ENCODE data around the gene KCTD16. TPM values are rescaled to one million over a fixed set of nuclear protein-coding genes. Genes with fewer than 3 reads are reported as not detected.
A peak's percentile ranks its signal among the peaks of the same experiment; 100 is the strongest.

The KCTD16 gene
- total RNA-seq, 4 donors from 2014 or later = 0.03 TPM; not detected in 3

DNA sequence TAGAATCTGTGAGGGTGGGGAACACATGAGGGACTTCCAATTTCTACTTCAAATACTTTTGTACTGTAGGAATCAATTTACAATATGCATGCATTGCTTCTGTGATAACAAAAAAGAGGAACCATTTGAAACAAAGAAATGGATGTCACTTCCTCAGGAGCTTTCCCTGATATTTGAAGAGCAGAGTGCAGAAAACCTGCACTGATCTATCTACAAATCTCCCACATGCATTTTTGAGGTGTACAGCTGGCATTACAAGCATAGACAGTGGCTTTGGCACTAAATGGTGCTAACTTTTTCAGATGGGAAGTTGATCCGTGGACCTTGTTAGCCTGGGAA, 27.9 kb upstream of the KCTD16 start:
- Histone ChIP-seq H3K36me3 (no peaks in the 10 kb centered on the region), H3K27me3 (no peaks in the 10 kb centered on the region), H3K4me3 (no peak overlapping the region), H3K4me1 (no peaks in the 10 kb centered on the region), H3K9me3 (no peaks in the 10 kb centered on the region), H3K27ac (no peak overlapping the region)
- no peak for DNase-seq (ENCODE audit: low spot score in 2 of 2)
- 29% methylated on average over 1 of the region's 1 CpG for WGBS
- TF ChIP-seq POLR2AphosphoS5 (IDR thresholded peaks at IDR 0.05) (no peak), POLR2A (IDR thresholded peaks at IDR 0.05) (no peak), EP300 (IDR thresholded peaks at IDR 0.05) (no peak)
- TF ChIP-seq, protein P1, sequence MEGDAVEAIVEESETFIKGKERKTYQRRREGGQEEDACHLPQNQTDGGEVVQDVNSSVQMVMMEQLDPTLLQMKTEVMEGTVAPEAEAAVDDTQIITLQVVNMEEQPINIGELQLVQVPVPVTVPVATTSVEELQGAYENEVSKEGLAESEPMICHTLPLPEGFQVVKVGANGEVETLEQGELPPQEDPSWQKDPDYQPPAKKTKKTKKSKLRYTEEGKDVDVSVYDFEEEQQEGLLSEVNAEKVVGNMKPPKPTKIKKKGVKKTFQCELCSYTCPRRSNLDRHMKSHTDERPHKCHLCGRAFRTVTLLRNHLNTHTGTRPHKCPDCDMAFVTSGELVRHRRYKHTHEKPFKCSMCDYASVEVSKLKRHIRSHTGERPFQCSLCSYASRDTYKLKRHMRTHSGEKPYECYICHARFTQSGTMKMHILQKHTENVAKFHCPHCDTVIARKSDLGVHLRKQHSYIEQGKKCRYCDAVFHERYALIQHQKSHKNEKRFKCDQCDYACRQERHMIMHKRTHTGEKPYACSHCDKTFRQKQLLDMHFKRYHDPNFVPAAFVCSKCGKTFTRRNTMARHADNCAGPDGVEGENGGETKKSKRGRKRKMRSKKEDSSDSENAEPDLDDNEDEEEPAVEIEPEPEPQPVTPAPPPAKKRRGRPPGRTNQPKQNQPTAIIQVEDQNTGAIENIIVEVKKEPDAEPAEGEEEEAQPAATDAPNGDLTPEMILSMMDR (IDR thresholded peaks at IDR 0.05) = no peak

DNA sequence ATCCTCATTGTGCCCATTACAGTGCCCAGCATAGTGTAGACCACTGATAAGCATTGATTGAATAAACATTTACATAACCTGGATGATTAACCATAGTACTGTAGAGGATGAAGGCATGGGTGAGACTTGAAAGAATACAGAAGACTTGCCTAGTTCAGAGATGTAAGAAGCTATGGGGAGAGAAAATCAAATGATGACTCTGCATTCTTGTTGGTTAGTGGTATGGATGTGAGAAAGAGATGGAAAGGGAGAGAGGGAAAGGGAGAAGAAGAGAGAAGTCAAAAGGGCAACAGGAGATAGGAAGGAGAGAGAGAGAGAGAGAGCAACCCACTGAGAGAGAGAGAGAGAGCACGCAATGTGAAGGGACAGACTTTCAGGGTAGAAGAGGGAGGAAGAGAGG, 27.0 kb upstream of the KCTD16 start:
- TF ChIP-seq POLR2A (IDR thresholded peaks at IDR 0.05) (no peak), EP300 (IDR thresholded peaks at IDR 0.05) (no peak), POLR2AphosphoS5 (IDR thresholded peaks at IDR 0.05) (no peak)
- TF ChIP-seq, protein P1 (IDR thresholded peaks at IDR 0.05) = no peak
- no peak overlapping the region for H3K27ac ChIP-seq

DNA sequence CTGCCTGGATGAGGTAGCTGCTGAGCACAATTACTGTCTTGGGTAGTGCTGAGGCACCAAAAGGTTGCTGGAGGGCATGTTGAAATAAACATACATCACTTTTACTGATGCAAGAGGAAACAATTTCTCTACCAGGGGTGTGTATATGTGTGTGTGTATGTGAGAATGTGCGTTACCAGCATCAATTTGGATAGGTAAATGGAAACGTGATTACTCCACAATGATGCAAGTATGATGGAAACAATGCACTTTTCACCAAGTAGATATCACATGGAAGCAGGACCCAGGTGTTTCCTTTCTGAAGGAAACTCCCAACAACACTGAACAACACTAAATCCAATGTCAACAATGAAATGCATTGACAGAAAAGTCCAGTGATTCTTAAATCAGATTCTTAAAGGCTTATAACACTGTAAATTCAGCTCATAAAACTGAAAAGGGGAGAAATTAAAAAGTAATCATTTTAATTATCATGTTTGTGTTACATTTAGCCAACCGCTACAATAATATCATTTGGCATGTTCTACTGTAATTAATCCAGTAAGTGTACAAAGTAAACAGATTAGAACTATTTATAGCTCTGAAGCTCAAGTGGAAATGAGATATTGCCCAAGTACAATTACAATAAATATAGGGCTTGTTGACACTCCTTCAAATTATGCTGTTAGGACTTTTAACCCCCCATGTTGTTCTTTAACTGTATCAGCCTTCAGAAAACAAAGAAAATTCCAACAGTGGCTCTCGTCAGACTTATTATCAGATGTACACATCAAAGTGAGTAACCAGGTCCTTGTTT, 25.5 kb upstream of the KCTD16 start:
- no peak for DNase-seq (ENCODE audit: low spot score in 2 of 2)
- Histone ChIP-seq H3K27ac (no peak overlapping the region), H3K27me3 (no peaks in the 10 kb centered on the region), H3K4me3 (no peak overlapping the region), H3K36me3 (no peaks in the 10 kb centered on the region), H3K9me3 (no peaks in the 10 kb centered on the region), H3K4me1 (no peaks in the 10 kb centered on the region)
- TF ChIP-seq POLR2AphosphoS5 (IDR thresholded peaks at IDR 0.05) (peak in 1 of 3 donors; percentile 16), POLR2A (IDR thresholded peaks at IDR 0.05) (no peak)
- 55% methylated on average over 4 of the region's 4 CpGs for WGBS

More for the DNA sequence above, 27.0 kb upstream of the KCTD16 start:
- Histone ChIP-seq H3K36me3 (no peaks in the 10 kb centered on the region), H3K4me1 (no peaks in the 10 kb centered on the region), H3K27me3 (no peaks in the 10 kb centered on the region), H3K4me3 (no peak overlapping the region), H3K9me3 (no peaks in the 10 kb centered on the region)
- DNase-seq (ENCODE audit: low spot score in 2 of 2) = no peak
- WGBS = 94% methylated on average over 1 of the region's 1 CpG

DNA sequence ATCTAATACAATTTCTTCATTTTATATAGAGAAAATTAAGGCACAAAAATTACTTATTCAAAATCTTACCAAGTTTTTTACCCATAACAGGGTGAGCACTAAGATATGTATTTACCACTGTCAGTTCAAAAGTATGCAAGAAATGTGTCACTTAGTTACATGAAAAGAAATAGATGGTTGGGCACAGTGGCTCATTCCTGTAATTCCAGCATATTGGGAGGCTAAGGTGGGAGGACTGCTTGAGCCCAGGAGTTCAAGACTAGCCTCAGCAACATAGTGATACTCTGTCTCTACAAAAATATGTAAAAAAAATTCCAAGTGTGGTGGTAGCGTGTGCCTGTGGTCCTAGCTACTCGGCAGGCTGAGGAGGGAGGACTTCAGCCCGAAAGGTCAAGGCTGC, 19.6 kb upstream of the KCTD16 start:
- H3K27ac ChIP-seq = no peak overlapping the region
- no peaks in the 10 kb centered on the region for H3K27me3 ChIP-seq
- H3K4me1 ChIP-seq = no peaks in the 10 kb centered on the region
- H3K9me3 ChIP-seq = no peaks in the 10 kb centered on the region
- no peak for DNase-seq (ENCODE audit: low spot score in 2 of 2)
- 90% methylated on average over 3 of the region's 3 CpGs for WGBS
- no peak overlapping the region for H3K4me3 ChIP-seq
- H3K36me3 ChIP-seq = no peaks in the 10 kb centered on the region
- TF ChIP-seq, protein P1 (IDR thresholded peaks at IDR 0.05) = no peak
- TF ChIP-seq POLR2A (IDR thresholded peaks at IDR 0.05) = no peak
- TF ChIP-seq EP300 (IDR thresholded peaks at IDR 0.05) = no peak
- TF ChIP-seq POLR2AphosphoS5 (IDR thresholded peaks at IDR 0.05) = no peak

DNA sequence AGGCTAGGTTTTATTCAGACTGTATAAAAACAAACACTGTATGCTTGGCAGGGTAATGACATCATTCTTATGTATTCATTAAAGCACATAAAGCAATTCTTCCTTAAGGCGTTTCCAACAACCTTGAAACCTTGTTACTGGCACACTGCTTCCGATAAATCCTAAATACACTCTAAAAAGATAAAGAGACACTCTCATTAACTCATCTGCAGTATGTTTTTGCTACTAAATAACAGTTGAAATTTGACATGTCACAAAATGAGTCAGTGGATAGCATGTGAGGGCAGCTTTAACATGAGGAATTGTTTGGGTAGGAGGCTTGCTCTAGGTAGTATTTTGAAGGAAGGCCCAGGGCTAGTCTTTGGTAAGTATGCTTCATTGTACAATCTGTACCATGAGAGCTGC, 13.9 kb upstream of the KCTD16 start:
- TF ChIP-seq EP300 (IDR thresholded peaks at IDR 0.05) (no peak), POLR2AphosphoS5 (IDR thresholded peaks at IDR 0.05) (no peak), POLR2A (IDR thresholded peaks at IDR 0.05) (no peak)
- TF ChIP-seq, protein P1 (IDR thresholded peaks at IDR 0.05) = no peak
- Histone ChIP-seq H3K27me3 (no peaks in the 10 kb centered on the region), H3K36me3 (peaks cover 27% of the 10 kb centered on the region), H3K27ac (no peak overlapping the region), H3K4me1 (peaks cover 2% of the 10 kb centered on the region), H3K4me3 (no peak overlapping the region), H3K9me3 (no peaks in the 10 kb centered on the region)
- 47% methylated on average over 2 of the region's 2 CpGs for WGBS
- DNase-seq (ENCODE audit: low spot score in 2 of 2) = no peak

All from suprapubic skin (tissue), 4 donors.